A549 (cell line): ENCODE results near the gene OR5B12. TPM values are rescaled to one million over a fixed set of nuclear protein-coding genes. Genes with fewer than 3 reads are reported as not detected.

Experiments used
- ATAC-seq, 2 experiments: fragments of 200-7000 bp in 1 of 2; fragments of >200 bp in 1 of 2; cut with Nextera tagmentation in 1 of 2; cut with Tn5 transposase in 1 of 2; 3 replicates each; pipeline versions ENCODE4 v1.8.0 to v1.9.1; 2018 to 2020; ENCODE audit warnings: mild to moderate bottlenecking in 1 of 2, moderate library complexity in 1 of 2
- CTCF ChIA-PET: fragments of 300-600 bp; sonication (Branson Sonifier 250); formaldehyde crosslinking; extraction: SDS; loops from one replicate; lab custom pipeline; 2021; ENCODE audit warnings: antibody characterized with exemption, inconsistent platforms; lab: Yijun Ruan, JAX
- POLR2A ChIA-PET: fragments of 350-600 bp; formaldehyde crosslinking; extraction: SDS; loops from one replicate; lab custom pipeline; 2021; ENCODE audit warnings: antibody characterized with exemption, inconsistent platforms; lab: Yijun Ruan, JAX
- DNase-seq, 2 experiments: peaks; one replicate each; pipeline versions ENCODE4 v3.0.0 to v3.0.0-alpha.2; 2011 to 2016; ENCODE audit warnings: low read depth in 1 of 2, low spot score in 1 of 2
- FAIRE-seq: peaks from 2 replicates; lab custom pipeline; 2011; peaks lifted over from hg19 to GRCh38; lab: Jason Lieb, UNC
- H3K27ac ChIP-seq, 2 experiments: fragments of >200 bp; sonication (Bioruptor Twin); formaldehyde crosslinking; 3 replicates each; pipeline ENCODE4 v1.5.1; 2016 to 2017
- H3K4me1 ChIP-seq: fragments of >200 bp; sonication (Bioruptor Twin); formaldehyde crosslinking; 3 replicates; pipeline ENCODE4 v1.6.1; 2016
- H3K4me2 ChIP-seq: fragments of >200 bp; sonication (Bioruptor Twin); formaldehyde crosslinking; 3 replicates; pipeline ENCODE4 v1.6.1; 2016
- H3K4me3 ChIP-seq: fragments of >200 bp; sonication (Bioruptor Twin); formaldehyde crosslinking; 3 replicates; pipeline ENCODE4 v1.5.1; 2016
- H3K9me3 ChIP-seq: fragments of >200 bp; sonication (Bioruptor Twin); formaldehyde crosslinking; 3 replicates; pipeline ENCODE4 v1.6.1; 2016
- BHLHE40 ChIP-seq: IDR thresholded peaks from 2 replicates; pipeline ENCODE4 v1.6.1; 2012; ENCODE audit warnings: low read depth, low read length, inconsistent platforms
- CBX8 ChIP-seq: fragments of 200-600 bp; sonication (generic); IDR thresholded peaks from 2 replicates; pipeline ENCODE4 v1.6.1; 2016
- CEBPB ChIP-seq, 2 experiments: fragments of >200 bp in 1 of 2; sonication (Bioruptor Twin) in 1 of 2; formaldehyde crosslinking in 1 of 2; IDR thresholded peaks; 2 replicates each; pipeline ENCODE4 v1.6.1; 2012 to 2016
- EHMT2 ChIP-seq: fragments of 200-600 bp; sonication (generic); IDR thresholded peaks from 2 replicates; pipeline ENCODE4 v1.6.1; 2016; ENCODE audit warnings: antibody characterized with exemption, low read depth, mild to moderate bottlenecking, moderate library complexity
- EP300 ChIP-seq, 2 experiments: fragments of >200 bp; sonication (Bioruptor Twin); formaldehyde crosslinking; IDR thresholded peaks; 2 replicates in 1 of 2; 3 replicates in 1 of 2; pipeline ENCODE4 v1.6.1; 2016 to 2017
- FOSL2 ChIP-seq, 2 experiments: fragments of 450-650 bp in 1 of 2; fragments of >200 bp in 1 of 2; sonication (Bioruptor Twin) in 1 of 2; formaldehyde crosslinking; IDR thresholded peaks; 2 replicates each; pipeline versions ENCODE4 v1.5.0 to v1.6.1; 2016 to 2020; ENCODE audit warnings: mild to moderate bottlenecking in 1 of 2, moderate library complexity in 1 of 2
- GATA3 ChIP-seq: IDR thresholded peaks from 2 replicates; pipeline ENCODE4 v1.6.1; 2012; ENCODE audit warnings: borderline replicate concordance
- HMGXB4 ChIP-seq: fragments of 250-450 bp; sonication (Bioruptor Pico); IDR thresholded peaks from 2 replicates; pipeline ENCODE4 v1.5.0; 2021; ENCODE audit warnings: mild to moderate bottlenecking, moderate library complexity, borderline replicate concordance
- HOXB13 ChIP-seq: fragments of 250-450 bp; sonication (Bioruptor Pico); IDR thresholded peaks from 2 replicates; pipeline ENCODE4 v1.5.0; 2020; ENCODE audit warnings: low read depth, mild to moderate bottlenecking, moderate library complexity
- JUN ChIP-seq, 2 experiments: fragments of >200 bp; sonication (Bioruptor Twin); formaldehyde crosslinking; IDR thresholded peaks; 2 replicates in 1 of 2; 3 replicates in 1 of 2; pipeline ENCODE4 v1.6.1; 2016 to 2017
- KDM5A ChIP-seq: fragments of 200-600 bp; sonication (generic); IDR thresholded peaks from 2 replicates; pipeline ENCODE4 v1.6.1; 2016; ENCODE audit warnings: antibody characterized with exemption, mild to moderate bottlenecking
- MAFK ChIP-seq: fragments of 450-650 bp; IDR thresholded peaks from 2 replicates; pipeline ENCODE4 v1.6.1; 2014; ENCODE audit not compliant: partially characterized antibody
- MAZ ChIP-seq: fragments of 150-350 bp; IDR thresholded peaks from 2 replicates; pipeline ENCODE4 v1.6.1; 2014; ENCODE audit warnings: antibody characterized with exemption, low read depth, low read length, borderline replicate concordance
- NPAS2 ChIP-seq: fragments of 250-450 bp; sonication (Bioruptor Pico); IDR thresholded peaks from 2 replicates; pipeline ENCODE4 v1.8.0; 2022; ENCODE audit warnings: mild to moderate bottlenecking, moderate library complexity, borderline replicate concordance
- POLR2AphosphoS2 ChIP-seq: conservative IDR thresholded peaks from 2 replicates; pipeline ENCODE4 v1.6.1; 2012; ENCODE audit warnings: low read length, improper control_type of control experiment, inconsistent platforms
- RCOR1 ChIP-seq: fragments of 150-350 bp; IDR thresholded peaks from 2 replicates; pipeline ENCODE4 v1.6.1; 2014; ENCODE audit warnings: antibody characterized with exemption, low read length, low read depth
- RFX5 ChIP-seq: fragments of 450-650 bp; IDR thresholded peaks from 2 replicates; pipeline ENCODE4 v1.7.1; 2014; ENCODE audit warnings: antibody characterized with exemption, mild to moderate bottlenecking, moderate library complexity
- RNF2 ChIP-seq: fragments of 200-600 bp; sonication (generic); IDR thresholded peaks from 2 replicates; pipeline ENCODE4 v1.6.1; 2016; ENCODE audit warnings: low read depth, mild to moderate bottlenecking, antibody characterized with exemption, moderate library complexity, borderline replicate concordance
- SREBF2 ChIP-seq: fragments of 450-650 bp; IDR thresholded peaks from 2 replicates; pipeline ENCODE4 v1.6.1; 2014; ENCODE audit warnings: mild to moderate bottlenecking, moderate library complexity
- TFCP2L1 ChIP-seq: fragments of 250-450 bp; sonication (Bioruptor Pico); IDR thresholded peaks from 2 replicates; pipeline ENCODE4 v1.5.0; 2021; ENCODE audit warnings: mild to moderate bottlenecking
- WGBS: methylation state at CpG from one replicate; pipeline ENCODE4 v1.1.6; 2017; ENCODE audit errors: missing lambda C conversion rate; 5-methylcytosine and 5-hydroxymethylcytosine counted together
- polyA minus RNA-seq: library from RNA; depleted of rRNA, polyadenylated mRNA; stranded (reverse); fragments of >200 nt; gene quantifications from 2 replicates; pipeline ENCODE4 v1.2.3, GENCODE V29; 2011; rRNA and poly(A)+ RNA removed
- polyA plus RNA-seq, 4 experiments: library from polyadenylated mRNA; depleted of rRNA in 3 of 4; stranded (reverse); fragments of >200 nt; fragmentation: RNase III in 1 of 4; extraction: RNeasy Plus Mini Kit Qiagen cat#74134 plus additional on column Dnase treatment in 1 of 4; gene quantifications; 2 replicates in 3 of 4; 3 replicates in 1 of 4; pipeline ENCODE4 v1.2.3, GENCODE V29; 2011 to 2017
- TF ChIP-seq, protein P1 (sequence below): fragments of >200 bp; sonication (Bioruptor Twin); formaldehyde crosslinking; IDR thresholded peaks from 2 replicates; pipeline ENCODE4 v1.6.1; 2016
- TF ChIP-seq, protein P2 (sequence below): fragments of 150-350 bp; IDR thresholded peaks from 2 replicates; pipeline ENCODE4 v1.6.1; 2014; ENCODE audit warnings: low read depth, mild to moderate bottlenecking, low read length

OR5B12 gene
- not detected in 2 replicates for polyA plus RNA-seq (2011; rRNA removed)
- not detected in 2 replicates for polyA plus RNA-seq (2012; cell fraction: cytosol; rRNA removed)
- polyA plus RNA-seq (2012; cell fraction: nucleus; rRNA removed) = not detected in 2 replicates
- not detected in 3 replicates for polyA plus RNA-seq (2017; fragmentation: RNase III; extraction: RNeasy Plus Mini Kit Qiagen cat#74134 plus additional on column Dnase treatment)
- not detected in 2 replicates for polyA minus RNA-seq

GRCh38 chr11:58442136-58442535 is at the start of gene OR5B12:
Gene OR5B12, minus strand, starts transcription at chr11:58442236. Its CDS starts 2,085 bp downstream, at chr11:58440151.
- DNase-seq = no peak
- no peak for ATAC-seq
- Histone ChIP-seq H3K9me3 (no peaks in the 10 kb centered on the region; the same call in 2 of the 3 replicates), H3K4me3 (no peak within 1 kb of the TSS), H3K4me1 (no peaks in the 10 kb centered on the region), H3K4me2 (no peak within 1 kb of the TSS), H3K27ac (no peak within 1 kb of the TSS)
- no peak for FAIRE-seq
- WGBS = 34% methylated on average over 1 of the region's 1 CpG
- CTCF ChIA-PET = no interaction called here
- POLR2A ChIA-PET = no interaction called here
- TF ChIP-seq JUN (IDR thresholded peaks at IDR 0.05) (no peak), MAZ (no peak), HMGXB4 (CRISPR knock-in tag) (no peak), EHMT2 (no peak), MAFK (no peak), HOXB13 (CRISPR knock-in tag) (no peak), CBX8 (no peak), RNF2 (no peak), NPAS2 (CRISPR knock-in tag) (no peak), RFX5 (no peak), GATA3 (no peak), SREBF2 (no peak), EP300 (IDR thresholded peaks at IDR 0.05) (no peak), RCOR1 (no peak), CEBPB (IDR thresholded peaks at IDR 0.05) (no peak), KDM5A (no peak)
- TF ChIP-seq, protein P1, sequence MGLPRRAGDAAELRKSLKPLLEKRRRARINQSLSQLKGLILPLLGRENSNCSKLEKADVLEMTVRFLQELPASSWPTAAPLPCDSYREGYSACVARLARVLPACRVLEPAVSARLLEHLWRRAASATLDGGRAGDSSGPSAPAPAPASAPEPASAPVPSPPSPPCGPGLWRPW = no peak

DNA sequence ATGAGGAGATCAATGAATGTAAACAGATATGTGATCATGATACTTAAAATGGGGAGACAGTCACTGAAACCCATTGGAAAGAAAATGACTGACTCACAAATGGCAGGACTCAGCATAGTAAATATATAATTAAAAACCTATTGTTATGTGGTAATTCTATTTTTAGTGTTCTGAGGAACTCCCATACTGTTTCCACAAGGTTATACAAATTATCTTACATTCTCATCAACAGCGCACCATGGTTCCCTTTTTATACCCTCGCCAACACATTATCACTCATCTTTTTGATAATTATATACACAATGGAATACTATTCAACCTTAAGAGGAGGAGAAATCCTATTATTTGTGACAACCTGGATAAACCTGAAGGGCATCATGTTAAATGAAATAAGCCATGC is 48.8 kb upstream of the OR5B12 start:
- no peak for DNase-seq
- TF ChIP-seq, protein P2, sequence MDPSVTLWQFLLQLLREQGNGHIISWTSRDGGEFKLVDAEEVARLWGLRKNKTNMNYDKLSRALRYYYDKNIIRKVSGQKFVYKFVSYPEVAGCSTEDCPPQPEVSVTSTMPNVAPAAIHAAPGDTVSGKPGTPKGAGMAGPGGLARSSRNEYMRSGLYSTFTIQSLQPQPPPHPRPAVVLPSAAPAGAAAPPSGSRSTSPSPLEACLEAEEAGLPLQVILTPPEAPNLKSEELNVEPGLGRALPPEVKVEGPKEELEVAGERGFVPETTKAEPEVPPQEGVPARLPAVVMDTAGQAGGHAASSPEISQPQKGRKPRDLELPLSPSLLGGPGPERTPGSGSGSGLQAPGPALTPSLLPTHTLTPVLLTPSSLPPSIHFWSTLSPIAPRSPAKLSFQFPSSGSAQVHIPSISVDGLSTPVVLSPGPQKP = no peak
- TF ChIP-seq FOSL2 (IDR thresholded peaks at IDR 0.05) (no peak), FOSL2 (CRISPR knock-in tag; IDR thresholded peaks at IDR 0.05) (no peak), TFCP2L1 (no peak), HMGXB4 (CRISPR knock-in tag) (no peak), BHLHE40 (no peak), POLR2AphosphoS2 (no peak)
- TF ChIP-seq, all 56 proteins: peak for 0
- Histone ChIP-seq H3K9me3 (no peaks in the 10 kb centered on the region), H3K4me2 (no peak overlapping the region), H3K4me3 (no peak overlapping the region), H3K27ac (no peak overlapping the region), H3K4me1 (no peaks in the 10 kb centered on the region)
- 1% methylated on average over 2 of the region's 2 CpGs for WGBS
- CTCF ChIA-PET = interaction anchor here (1.4 kb wide), 1 partner anchor 9 kb away, joined by 3 read pairs; no protein-coding TSS in a partner anchor
- FAIRE-seq = no peak
- ATAC-seq = no peak
- POLR2A ChIA-PET = no interaction called here
